GM23338 (cell line): ENCODE data around the gene YES1. TPM values are rescaled to one million over a fixed set of nuclear protein-coding genes. Genes with fewer than 3 reads are reported as not detected.
A peak's percentile ranks its signal among the peaks of the same experiment; 100 is the strongest.

ENCODE experiments used
- ATAC-seq: fragments of 200-7000 bp; cut with Tn5 transposase; 3 replicates; pipeline ENCODE4 v1.9.1; 2020
- DNase-seq: peaks from one replicate; pipeline ENCODE4 v3.0.0-alpha.2; 2015; ENCODE audit warnings: low spot score
- H2AFZ ChIP-seq: fragments of 200-600 bp; sonication (generic); 2 replicates; pipeline ENCODE4 v1.8.0; 2016; ENCODE audit warnings: antibody characterized with exemption, mild to moderate bottlenecking, moderate library complexity
- H3F3A ChIP-seq: fragments of 200-600 bp; sonication (generic); replicated peaks from 2 replicates; pipeline ENCODE4 v1.8.0; 2017; ENCODE audit warnings: antibody characterized with exemption, mixed run types, low read depth
- H3K27ac ChIP-seq: fragments of 200-600 bp; sonication (generic); 2 replicates; pipeline ENCODE4 v1.6.1; 2016; ENCODE audit warnings: low read depth
- H3K27me3 ChIP-seq: fragments of 200-600 bp; sonication (generic); 2 replicates; pipeline ENCODE4 v1.8.0; 2016; ENCODE audit warnings: mild to moderate bottlenecking, mixed run types, moderate library complexity; ENCODE audit not compliant: insufficient read depth
- H3K36me3 ChIP-seq: fragments of 200-600 bp; sonication (generic); 2 replicates; pipeline ENCODE4 v1.8.0; 2016; ENCODE audit warnings: mild to moderate bottlenecking; ENCODE audit not compliant: insufficient read depth
- H3K4me1 ChIP-seq: fragments of 200-600 bp; sonication (generic); 2 replicates; pipeline ENCODE4 v1.8.0; 2016; ENCODE audit warnings: mild to moderate bottlenecking, moderate library complexity; ENCODE audit not compliant: insufficient read depth
- H3K4me2 ChIP-seq: fragments of 200-600 bp; sonication (generic); 2 replicates; pipeline ENCODE4 v1.7.1; 2017; ENCODE audit warnings: mixed run types
- H3K4me3 ChIP-seq: fragments of 200-600 bp; sonication (generic); 2 replicates; pipeline ENCODE4 v1.6.1; 2016; ENCODE audit warnings: mixed run types
- H3K79me2 ChIP-seq: fragments of 200-600 bp; sonication (generic); replicated peaks from 2 replicates; pipeline ENCODE4 v1.8.0; 2017; ENCODE audit warnings: mild to moderate bottlenecking; ENCODE audit not compliant: insufficient read depth
- H3K9me2 ChIP-seq: fragments of 200-600 bp; sonication (generic); 2 replicates; pipeline ENCODE4 v1.8.0; 2017; ENCODE audit not compliant: insufficient read depth
- H4K20me1 ChIP-seq: fragments of 200-600 bp; sonication (generic); replicated peaks from 2 replicates; pipeline ENCODE4 v1.8.0; 2017; ENCODE audit warnings: mild to moderate bottlenecking; ENCODE audit not compliant: insufficient read depth
- H3K27ac Mint-ChIP-seq: 2 replicates; pipeline ENCODE4 v1.8.0; 2020; ENCODE audit warnings: inconsistent platforms, mild to moderate bottlenecking, moderate library complexity, mixed read lengths
- H3K27me3 Mint-ChIP-seq: 3 replicates; pipeline ENCODE4 v1.8.0; 2022; ENCODE audit warnings: low read depth, mild to moderate bottlenecking, moderate library complexity, mixed read lengths, inconsistent platforms; ENCODE audit not compliant: insufficient read depth, poor library complexity
- H3K36me3 Mint-ChIP-seq: 3 replicates; pipeline ENCODE4 v1.8.0; 2021; ENCODE audit warnings: low read depth, mild to moderate bottlenecking, inconsistent platforms, moderate library complexity, mixed read lengths
- H3K4me1 Mint-ChIP-seq: 3 replicates; pipeline ENCODE4 v1.8.0; 2020; ENCODE audit warnings: mild to moderate bottlenecking, inconsistent platforms, mixed read lengths
- H3K4me3 Mint-ChIP-seq: 3 replicates; pipeline ENCODE4 v1.8.0; 2021; ENCODE audit warnings: moderate library complexity, mild to moderate bottlenecking, inconsistent platforms, mixed read lengths
- H3K9me3 Mint-ChIP-seq: 3 replicates; pipeline ENCODE4 v1.8.0; 2020; ENCODE audit warnings: moderate library complexity, mild to moderate bottlenecking, inconsistent platforms, mixed read lengths
- CREB1 ChIP-seq: fragments of 250-450 bp; sonication (Bioruptor Pico); IDR thresholded peaks from 2 replicates; pipeline ENCODE4 v1.5.0; 2020; ENCODE audit warnings: low read depth, mild to moderate bottlenecking, moderate library complexity
- CTCF ChIP-seq, 2 experiments: fragments of 200-600 bp in 1 of 2; sonication (generic) in 1 of 2; conservative IDR thresholded peaks; 2 replicates each; pipeline versions ENCODE4 v1.5.1 to v1.6.1; 2016 to 2017; ENCODE audit warnings: antibody characterized with exemption in 2 of 2, low read depth in 2 of 2, mild to moderate bottlenecking in 2 of 2, moderate library complexity in 1 of 2
- POLR2AphosphoS5 ChIP-seq: IDR thresholded peaks from 2 replicates; pipeline ENCODE4 v1.6.1; 2016; ENCODE audit warnings: antibody characterized with exemption, low read depth
- STAT1 ChIP-seq: IDR thresholded peaks from one replicate; pipeline ENCODE4 v1.6.1; 2016; ENCODE audit warnings: antibody characterized with exemption; ENCODE audit not compliant: unreplicated experiment
- long read RNA-seq: library from polyadenylated mRNA; unstranded; transcript quantifications from one replicate; pipeline ENCODE4 v2.0.0, GENCODE V29; 2020; ENCODE audit not compliant: unreplicated experiment
- polyA plus RNA-seq: library from polyadenylated mRNA; unstranded; fragments of >200 nt; fragmentation: Nextera tagmentation; extraction: Ambion mirVana; gene quantifications from 2 replicates; pipeline ENCODE4 v1.2.1, GENCODE V29; 2016
- total RNA-seq: library from RNA; depleted of rRNA; stranded (reverse); fragments of >200 nt; shearing (Covaris generic); gene quantifications from 2 replicates; pipeline ENCODE4 v1.2.3, GENCODE V29; 2014; rRNA removed
- TF ChIP-seq, protein P1 (sequence below): IDR thresholded peaks from one replicate; pipeline ENCODE4 v1.6.1; 2018; ENCODE audit warnings: antibody characterized with exemption; ENCODE audit not compliant: unreplicated experiment

YES1 gene
- total RNA-seq (327 and 340 TPM in 2 replicates), polyA plus RNA-seq (25.4 and 27.3 TPM in 2 replicates)
- long read RNA-seq, full-length matches to known transcripts: 8 of 17 reads
- long read RNA-seq, partial matches to known transcripts: 5 of 17 reads
- long read RNA-seq, other reads (novel, unspliced or antisense): 4 of 17 reads

- H3K27ac ChIP-seq: peak within 1 kb of the TSS; percentile 99
- peak within 1 kb of the TSS; percentile 90 for H3K4me3 ChIP-seq
- ATAC-seq: peak; percentile 69
- peak within 1 kb of the TSS; percentile 75 for H2AFZ ChIP-seq
- peaks cover 28% of the 10 kb centered on the region for H3K4me1 ChIP-seq
- H3F3A ChIP-seq: peaks cover 6% of the 10 kb centered on the region; the same call in 1 of the 2 replicates
- H3K79me2 ChIP-seq: peaks cover 44% of the 10 kb centered on the region
- no peaks in the 10 kb centered on the region for H3K9me2 ChIP-seq
- H4K20me1 ChIP-seq: peaks cover 17% of the 10 kb centered on the region; the same call in 1 of the 2 replicates
- TF ChIP-seq CREB1 (CRISPR knock-in tag) (no peak), CTCF (conservative IDR thresholded peaks at IDR 0.05; ENCODE audit: low read depth in 2 of 2) (no peak), STAT1 (no peak), POLR2AphosphoS5 (peak; percentile 23; the same call in 1 of the 2 replicates)
- no peaks in the 10 kb centered on the region for H3K9me3 Mint-ChIP-seq
- H3K27ac Mint-ChIP-seq: peak within 1 kb of the TSS; percentile 99
- DNase-seq: no peak
- H3K4me2 ChIP-seq: peak within 1 kb of the TSS; percentile 87
- no peaks in the 10 kb centered on the region; the same call in 2 of the 3 replicates for H3K36me3 Mint-ChIP-seq
- H3K27me3 ChIP-seq: no peaks in the 10 kb centered on the region
- peak within 1 kb of the TSS; percentile 98 for H3K4me3 Mint-ChIP-seq
- H3K4me1 Mint-ChIP-seq: peaks cover 42% of the 10 kb centered on the region
- no peaks in the 10 kb centered on the region for H3K36me3 ChIP-seq
- H3K27me3 Mint-ChIP-seq: peaks cover 11% of the 10 kb centered on the region
These were observed at the start of gene YES1 for GRCh38 chr18:811892-812375. TSS of gene YES1 (minus strand) at chr18:812242. CDS start at chr18:756827, 55,415 bp downstream.

DNA sequence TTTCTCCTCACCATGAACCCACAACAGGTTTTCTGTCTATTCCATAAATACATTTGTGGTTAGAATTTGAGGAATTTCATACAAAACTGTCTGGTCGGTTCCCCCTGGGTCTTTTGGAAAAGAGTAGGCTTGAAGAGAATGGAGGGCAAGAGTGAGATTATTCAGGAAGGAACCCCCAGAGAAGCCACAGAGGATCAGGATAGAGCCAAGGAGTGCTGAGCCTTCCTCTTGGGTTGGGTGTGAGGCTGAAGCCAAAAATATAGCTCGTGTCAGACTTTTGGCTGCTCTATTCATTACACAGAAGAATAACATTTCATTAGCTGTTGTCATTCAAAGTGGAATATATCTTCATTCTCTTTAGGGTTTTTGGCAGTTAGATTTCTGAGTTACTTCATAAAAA, 45.9 kb upstream of the YES1 start:
- H3K27ac ChIP-seq: no peak overlapping the region
- no peak overlapping the region for H3K27ac Mint-ChIP-seq
- no peak overlapping the region for H2AFZ ChIP-seq
- no peak overlapping the region for H3K4me3 Mint-ChIP-seq
- no peaks in the 10 kb centered on the region for H3K36me3 Mint-ChIP-seq
- H3K27me3 ChIP-seq: no peaks in the 10 kb centered on the region
- H3K9me3 Mint-ChIP-seq: no peaks in the 10 kb centered on the region
- H3K4me1 ChIP-seq: peaks cover 17% of the 10 kb centered on the region
- H3K4me2 ChIP-seq: no peak overlapping the region
- H3F3A ChIP-seq: no peaks in the 10 kb centered on the region
- H3K9me2 ChIP-seq: peaks cover 13% of the 10 kb centered on the region; the same call in 1 of the 2 replicates
- no peaks in the 10 kb centered on the region for H4K20me1 ChIP-seq
- no peak for ATAC-seq
- H3K4me1 Mint-ChIP-seq: peaks cover 13% of the 10 kb centered on the region
- H3K4me3 ChIP-seq: no peak overlapping the region
- DNase-seq: no peak
- H3K27me3 Mint-ChIP-seq: peaks cover 3% of the 10 kb centered on the region
- H3K79me2 ChIP-seq: no peaks in the 10 kb centered on the region
- no peaks in the 10 kb centered on the region for H3K36me3 ChIP-seq
- no peak for TF ChIP-seq CREB1 (CRISPR knock-in tag)
- TF ChIP-seq CTCF (conservative IDR thresholded peaks at IDR 0.05; ENCODE audit: low read depth in 2 of 2): no peak
- TF ChIP-seq, protein P1, sequence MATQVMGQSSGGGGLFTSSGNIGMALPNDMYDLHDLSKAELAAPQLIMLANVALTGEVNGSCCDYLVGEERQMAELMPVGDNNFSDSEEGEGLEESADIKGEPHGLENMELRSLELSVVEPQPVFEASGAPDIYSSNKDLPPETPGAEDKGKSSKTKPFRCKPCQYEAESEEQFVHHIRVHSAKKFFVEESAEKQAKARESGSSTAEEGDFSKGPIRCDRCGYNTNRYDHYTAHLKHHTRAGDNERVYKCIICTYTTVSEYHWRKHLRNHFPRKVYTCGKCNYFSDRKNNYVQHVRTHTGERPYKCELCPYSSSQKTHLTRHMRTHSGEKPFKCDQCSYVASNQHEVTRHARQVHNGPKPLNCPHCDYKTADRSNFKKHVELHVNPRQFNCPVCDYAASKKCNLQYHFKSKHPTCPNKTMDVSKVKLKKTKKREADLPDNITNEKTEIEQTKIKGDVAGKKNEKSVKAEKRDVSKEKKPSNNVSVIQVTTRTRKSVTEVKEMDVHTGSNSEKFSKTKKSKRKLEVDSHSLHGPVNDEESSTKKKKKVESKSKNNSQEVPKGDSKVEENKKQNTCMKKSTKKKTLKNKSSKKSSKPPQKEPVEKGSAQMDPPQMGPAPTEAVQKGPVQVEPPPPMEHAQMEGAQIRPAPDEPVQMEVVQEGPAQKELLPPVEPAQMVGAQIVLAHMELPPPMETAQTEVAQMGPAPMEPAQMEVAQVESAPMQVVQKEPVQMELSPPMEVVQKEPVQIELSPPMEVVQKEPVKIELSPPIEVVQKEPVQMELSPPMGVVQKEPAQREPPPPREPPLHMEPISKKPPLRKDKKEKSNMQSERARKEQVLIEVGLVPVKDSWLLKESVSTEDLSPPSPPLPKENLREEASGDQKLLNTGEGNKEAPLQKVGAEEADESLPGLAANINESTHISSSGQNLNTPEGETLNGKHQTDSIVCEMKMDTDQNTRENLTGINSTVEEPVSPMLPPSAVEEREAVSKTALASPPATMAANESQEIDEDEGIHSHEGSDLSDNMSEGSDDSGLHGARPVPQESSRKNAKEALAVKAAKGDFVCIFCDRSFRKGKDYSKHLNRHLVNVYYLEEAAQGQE: no peak
